K562 treated with DMSO at 1 percent for 4 hours (cell line): Measurements from ENCODE around the gene ZCRB1. TPM values are rescaled to one million over a fixed set of nuclear protein-coding genes. Genes with fewer than 3 reads are reported as not detected.

ENCODE experiments used
- total RNA-seq: library from RNA; unstranded; fragments of 300-600 nt; gene quantifications from 2 replicates; pipeline ENCODE4 v1.2.3, GENCODE V29; 2022; ENCODE audit not compliant: insufficient read depth

The ZCRB1 gene
- total RNA-seq = 30.2 and 41.6 TPM in 2 replicates

GRCh38 chr12:42325653-42326474 is at the start of gene ZCRB1, which contains the start of gene PPHLN1:
Gene ZCRB1 (minus strand): TSS chr12:42326094. CDS start chr12:42324102, 1,992 bp downstream.
Gene PPHLN1 (plus strand): TSS chr12:42326167. CDS start chr12:42335903, 9,736 bp downstream.

Other genes with a start within 250 kb of the ZCRB1 start
- gene GXYLT1, start 181.2 kb downstream of the ZCRB1 start, total RNA-seq = 4.9 and 6.4 TPM in 2 replicates
- gene YAF2, start 87.8 kb downstream of the ZCRB1 start, total RNA-seq = 6.1 and 6.3 TPM in 2 replicates
- 35.7 and 56.7 TPM in 2 replicates for gene PPHLN1, start 73 bp upstream of the ZCRB1 start, total RNA-seq